OCI-LY7 (cell line): Measurements from ENCODE around the gene EIF4E1B.

Source experiments
- CTCF ChIP-seq: fragments of 200-600 bp; sonication (generic); conservative IDR thresholded peaks from 2 replicates; pipeline ENCODE4 v1.5.1; 2014; ENCODE audit warnings: mild to moderate bottlenecking, antibody characterized with exemption, low read length, moderate library complexity, mixed read lengths
- EZH2phosphoT487 ChIP-seq: fragments of 200-600 bp; sonication (generic); IDR thresholded peaks from 2 replicates; pipeline ENCODE4 v1.6.1; 2018; ENCODE audit warnings: low read depth, borderline replicate concordance, mild to moderate bottlenecking, mixed run types, antibody characterized with exemption, low read length, moderate library complexity, mixed read lengths

- no peak for TF ChIP-seq CTCF
- no peak for TF ChIP-seq EZH2phosphoT487
These were observed 2.9 kb upstream of the EIF4E1B start for GRCh38 chr5:176627582-176627981.
